ENCODE measurements around the gene RUFY3.
A peak's percentile ranks its signal among the peaks of the same experiment; 100 is the strongest.

The RUFY3 gene

GRCh38 chr4:70754990-70755688 is 33.4 kb downstream of the RUFY3 start:
- no peak for TF ChIP-seq CTCF (IDR thresholded peaks at IDR 0.05; ENCODE audit: insufficient read depth, low read depth, low read length, missing control alignments)
- no peak overlapping the region for H3K4me3 ChIP-seq (ENCODE audit: low read length)
- no peak for DNase-seq (ENCODE audit: low read depth)

GRCh38 chr4:70759126-70759525 is 37.4 kb downstream of the RUFY3 start:
- TF ChIP-seq CTCF (IDR thresholded peaks at IDR 0.05; ENCODE audit: insufficient read depth, low read depth, low read length, missing control alignments), result no peak
- DNase-seq (ENCODE audit: low read depth), result no peak
- H3K4me3 ChIP-seq (ENCODE audit: low read length), result no peak overlapping the region

GRCh38 chr4:70759627-70760026 is 37.9 kb downstream of the RUFY3 start:
- DNase-seq (ENCODE audit: low read depth), result no peak
- H3K4me3 ChIP-seq (ENCODE audit: low read length), result no peak overlapping the region
- TF ChIP-seq CTCF (IDR thresholded peaks at IDR 0.05; ENCODE audit: insufficient read depth, low read depth, low read length, missing control alignments), result no peak

- no peak overlapping the region for H3K4me3 ChIP-seq (ENCODE audit: low read length)
- no peak for TF ChIP-seq CTCF (IDR thresholded peaks at IDR 0.05; ENCODE audit: insufficient read depth, low read depth, low read length, missing control alignments)
- no peak for DNase-seq (ENCODE audit: low read depth)
Observed at GRCh38 chr4:70760662-70761061, 38.9 kb downstream of the RUFY3 start.

- H3K4me3 ChIP-seq (ENCODE audit: low read length), result no peak overlapping the region
- peak; percentile 15 for DNase-seq (ENCODE audit: low read depth)
- TF ChIP-seq CTCF (IDR thresholded peaks at IDR 0.05; ENCODE audit: insufficient read depth, low read depth, low read length, missing control alignments), result no peak
Observed at GRCh38 chr4:70761276-70761816, 39.6 kb downstream of the RUFY3 start.

GRCh38 chr4:70765368-70765767 is 43.6 kb downstream of the RUFY3 start:
- H3K4me3 ChIP-seq (ENCODE audit: low read length), result no peak overlapping the region
- no peak for TF ChIP-seq CTCF (IDR thresholded peaks at IDR 0.05; ENCODE audit: insufficient read depth, low read depth, low read length, missing control alignments)
- DNase-seq (ENCODE audit: low read depth), result no peak

Data from epithelial cell of esophagus (primary cell).